Dermis blood vessel endothelial cell (primary cell): ENCODE results near the gene RNASE4. TPM values are rescaled to one million over a fixed set of nuclear protein-coding genes. Genes with fewer than 3 reads are reported as not detected.

Experiments
- DNase-seq: peaks from one replicate; pipeline ENCODE4 v3.0.0; 2010
- total RNA-seq: library from RNA; depleted of rRNA; stranded (reverse); fragments of >200 nt; gene quantifications from 2 replicates; pipeline ENCODE4 v1.2.3, GENCODE V29; 2014

The RNASE4 gene
- total RNA-seq, 1 donor from 2014 or later = 11.4 TPM

- DNase-seq = no peak
Observed at GRCh38 chr14:20745571-20746358, 61.4 kb downstream of the RNASE4 start, which contains the start of gene EDDM3A. EDDM3A (plus strand) TSS chr14:20745887; CDS start chr14:20747581, 1,694 bp downstream.

GRCh38 chr14:20746566-20746965 lies 62.2 kb downstream of the RNASE4 start:
- no peak for DNase-seq

GRCh38 chr14:20748439-20748838 lies 64.1 kb downstream of the RNASE4 start:
- no peak for DNase-seq

GRCh38 chr14:20750194-20750593 lies 65.8 kb downstream of the RNASE4 start:
- DNase-seq = no peak

Other genes with a start within 250 kb of the RNASE4 start
- 0.09 and 0.17 TPM in 2 replicates for gene KLHL33, start 248.4 kb upstream of the RNASE4 start, total RNA-seq
- gene OSGEP, start 229.7 kb upstream of the RNASE4 start, total RNA-seq = 30.7 and 86.3 TPM in 2 replicates
- 63.1 and 83.3 TPM in 2 replicates for gene APEX1, start 229.3 kb upstream of the RNASE4 start, total RNA-seq
- gene PIP4P1, start 223.1 kb upstream of the RNASE4 start, total RNA-seq = 16.9 and 26.9 TPM in 2 replicates
- gene PNP, start 215.2 kb upstream of the RNASE4 start, total RNA-seq = 214 and 230 TPM in 2 replicates
- gene RNASE10, start 179.0 kb upstream of the RNASE4 start, total RNA-seq = 0.34 TPM in 1 of 2 replicates, not detected in the other
- not detected in 2 replicates for gene RNASE9, start 123.5 kb upstream of the RNASE4 start, total RNA-seq
- not detected in 2 replicates for gene RNASE11, start 96.6 kb upstream of the RNASE4 start, total RNA-seq
- not detected in 2 replicates for gene RNASE12, start 93.2 kb upstream of the RNASE4 start, total RNA-seq
- not detected in 2 replicates for gene OR6S1, start 42.9 kb upstream of the RNASE4 start, total RNA-seq
- gene ANG, start 4.2 kb downstream of the RNASE4 start, total RNA-seq = 6.3 and 6.4 TPM in 2 replicates
- not detected in 2 replicates for gene EDDM3A, start 61.3 kb downstream of the RNASE4 start, total RNA-seq
- gene EDDM3B, start 83.8 kb downstream of the RNASE4 start, total RNA-seq = not detected in 2 replicates
- gene RNASE6, start 96.7 kb downstream of the RNASE4 start, total RNA-seq = 0.14 and 0.17 TPM in 2 replicates
- gene RNASE1, start 118.3 kb downstream of the RNASE4 start, total RNA-seq = 28.6 and 64.0 TPM in 2 replicates
- gene RNASE3, start 206.8 kb downstream of the RNASE4 start, total RNA-seq = not detected in 2 replicates